Fibroblast of lung (primary cell): ENCODE measurements around the gene KLRC2.

Source experiments
- CTCF ChIP-seq, 2 donors: IDR thresholded peaks in 1 of 2; conservative IDR thresholded peaks in 1 of 2; 1 replicate in 1 of 2; 2 replicates in 1 of 2; pipeline ENCODE4 v1.5.1; 2011 to 2012; ENCODE audit warnings: low read length in 2 of 2, control low read depth in 1 of 2, inconsistent platforms in 1 of 2, low read depth in 1 of 2, mild to moderate bottlenecking in 1 of 2
- EZH2 ChIP-seq: IDR thresholded peaks from 2 replicates; pipeline ENCODE4 v1.5.1; 2012; ENCODE audit warnings: low read length, control low read depth, mild to moderate bottlenecking; ENCODE audit errors: missing control alignments

- TF ChIP-seq EZH2 = no peak
- TF ChIP-seq CTCF (conservative IDR thresholded peaks at IDR 0.05 in 1 of 2, IDR thresholded peaks at IDR 0.05 in 1 of 2; ENCODE audit: low read depth in 1 of 2, low read length in 2 of 2) = no peak
Observed at GRCh38 chr12:10393291-10393690, 42.5 kb downstream of the KLRC2 start.
